ENCODE data around the gene ABCB8. TPM values are rescaled to one million over a fixed set of nuclear protein-coding genes. Genes with fewer than 3 reads are reported as not detected.

Gene ABCB8
- polyA plus RNA-seq, 1 of the 3 experiments (the other 2 are of a cell fraction): 36.0 TPM

GRCh38 chr7:151014950-151015349, 13.3 kb upstream of the ABCB8 start (continued):
- TF ChIP-seq IRF3 (IDR thresholded peaks at IDR 0.05; ENCODE audit: low read depth, low read length): no peak
- TF ChIP-seq ELF1 (IDR thresholded peaks at IDR 0.05): no peak
- no peak for TF ChIP-seq RXRA (IDR thresholded peaks at IDR 0.05; ENCODE audit: borderline replicate concordance, low read depth)
- TF ChIP-seq JUND (IDR thresholded peaks at IDR 0.05): no peak
- no peak for TF ChIP-seq ZBTB33 (IDR thresholded peaks at IDR 0.05; ENCODE audit: borderline replicate concordance, low read depth)
- TF ChIP-seq FOSL2 (IDR thresholded peaks at IDR 0.05; ENCODE audit: borderline replicate concordance, low read depth): no peak
- TF ChIP-seq SIN3A (IDR thresholded peaks at IDR 0.05; ENCODE audit: borderline replicate concordance, low read depth, low read length): no peak

- Histone ChIP-seq H3K4me3 (ENCODE audit: low read depth in 2 of 2, low read length in 1 of 2) (no peak overlapping the region), H3F3A (replicated peaks; ENCODE audit: insufficient read depth) (no peaks in the 10 kb centered on the region), H3K36me3 (replicated peaks in 1 of 2; ENCODE audit: control insufficient read depth in 1 of 2, insufficient read depth in 2 of 2, low read length in 1 of 2) (no peaks in the 10 kb centered on the region), H4K20me1 (ENCODE audit: insufficient read depth) (no peaks in the 10 kb centered on the region), H3K4me2 (no peak overlapping the region), H3K9me3 (no peaks in the 10 kb centered on the region), H3K27ac (ENCODE audit: low read depth in 2 of 2, low read length in 1 of 2) (no peak overlapping the region), H3K79me2 (ENCODE audit: insufficient read depth) (no peaks in the 10 kb centered on the region), H3K4me1 (ENCODE audit: control insufficient read depth in 1 of 2, insufficient read depth in 2 of 2, low read depth in 1 of 2, low read length in 1 of 2) (peaks cover 0 to 31% of the 10 kb centered on the region in 2 experiments; a peak in 1 of 4 replicates), H3K9me2 (no peaks in the 10 kb centered on the region), H3K9ac (no peak overlapping the region), H2AFZ (ENCODE audit: low read depth) (no peak overlapping the region), H3K27me3 (ENCODE audit: insufficient read depth) (peaks cover 10% of the 10 kb centered on the region; the same call in 1 of the 2 replicates)
- CTCF ChIA-PET: interaction anchor here (1.2 to 6.0 kb wide), 8 partner anchors 12 to 239 kb away, joined by 3 to 86 read pairs (median 20); partner anchors contain the start of genes ABCB8 and NOS3
- no peak for DNase-seq
- POLR2A ChIA-PET: no interaction called here
- TF ChIP-seq SIN3A (IDR thresholded peaks at IDR 0.05; ENCODE audit: borderline replicate concordance, low read depth, low read length) (no peak), POLR2AphosphoS5 (IDR thresholded peaks at IDR 0.05; ENCODE audit: low read depth, low read length) (no peak)
- 78% methylated on average over 4 of the region's 5 CpGs for WGBS (ENCODE audit: low lambda C conversion rate)
Measured at GRCh38 chr7:151015967-151016366, 12.3 kb upstream of the ABCB8 start.

- Histone ChIP-seq H3K4me2 (no peak overlapping the region), H2AFZ (ENCODE audit: low read depth) (no peak overlapping the region), H3K9ac (no peak overlapping the region), H3K4me3 (ENCODE audit: low read depth in 2 of 2, low read length in 1 of 2) (no peak overlapping the region), H3K4me1 (ENCODE audit: control insufficient read depth in 1 of 2, insufficient read depth in 2 of 2, low read depth in 1 of 2, low read length in 1 of 2) (peaks cover 0 to 31% of the 10 kb centered on the region in 2 experiments; a peak in 1 of 4 replicates), H3K27me3 (ENCODE audit: insufficient read depth) (peaks cover 10% of the 10 kb centered on the region; the same call in 1 of the 2 replicates), H3K36me3 (replicated peaks in 1 of 2; ENCODE audit: control insufficient read depth in 1 of 2, insufficient read depth in 2 of 2, low read length in 1 of 2) (no peaks in the 10 kb centered on the region), H4K20me1 (ENCODE audit: insufficient read depth) (no peaks in the 10 kb centered on the region), H3K9me2 (no peaks in the 10 kb centered on the region), H3K27ac (ENCODE audit: low read depth in 2 of 2, low read length in 1 of 2) (no peak overlapping the region), H3K79me2 (ENCODE audit: insufficient read depth) (no peaks in the 10 kb centered on the region), H3K9me3 (no peaks in the 10 kb centered on the region), H3F3A (replicated peaks; ENCODE audit: insufficient read depth) (no peaks in the 10 kb centered on the region)
- 78% methylated on average over 8 of the region's 8 CpGs for WGBS (ENCODE audit: low lambda C conversion rate)
- no peak for DNase-seq
- ChIA-PET POLR2A (no interaction called here), CTCF (interaction anchor here (1.2 to 8.3 kb wide), 13 partner anchors 11 to 239 kb away, joined by 3 to 107 read pairs (median 24); partner anchors contain the start of genes ABCB8 and NOS3)
- TF ChIP-seq EZH2phosphoT487 (IDR thresholded peaks at IDR 0.05; ENCODE audit: borderline replicate concordance, low read depth) (no peak), GABPA (IDR thresholded peaks at IDR 0.05; ENCODE audit: low read depth) (no peak), MEF2A (IDR thresholded peaks at IDR 0.05; ENCODE audit: borderline replicate concordance, low read depth) (no peak), EP300 (IDR thresholded peaks at IDR 0.05; ENCODE audit: borderline replicate concordance in 1 of 2, low read depth in 1 of 2, low read length in 1 of 2) (no peak), ELF1 (IDR thresholded peaks at IDR 0.05) (no peak), ZBTB33 (IDR thresholded peaks at IDR 0.05; ENCODE audit: borderline replicate concordance, low read depth) (no peak), USF1 (IDR thresholded peaks at IDR 0.05; ENCODE audit: borderline replicate concordance, low read depth) (no peak), SIN3A (IDR thresholded peaks at IDR 0.05; ENCODE audit: borderline replicate concordance, low read depth, low read length) (no peak), RXRA (IDR thresholded peaks at IDR 0.05; ENCODE audit: borderline replicate concordance, low read depth) (no peak), RCOR1 (IDR thresholded peaks at IDR 0.05; ENCODE audit: low read length) (no peak)
Measured at GRCh38 chr7:151016505-151016904, 11.7 kb upstream of the ABCB8 start.

All from SK-N-SH (cell line).